Tibial nerve (tissue), 4 donors: ENCODE measurements around the gene DNAI2.
A peak's percentile ranks its signal among the peaks of the same experiment; 100 is the strongest.

Experiments used
- EP300 ChIP-seq, 2 donors: sonication (generic); formaldehyde crosslinking; IDR thresholded peaks; one replicate each; pipeline ENCODE4 v1.6.1; 2017; ENCODE audit warnings: antibody characterized with exemption in 2 of 2, mild to moderate bottlenecking in 1 of 2
- TF ChIP-seq, protein P1 (sequence below), 5 experiments: fragments of 200-600 bp in 3 of 5; fragments of 450-650 bp in 2 of 5; sonication (generic) in 3 of 5; IDR thresholded peaks; one replicate each; pipeline ENCODE4 v1.5.1; 2016 to 2019; ENCODE audit warnings: antibody characterized with exemption in 5 of 5, mild to moderate bottlenecking in 3 of 5, moderate library complexity in 2 of 5

DNA sequence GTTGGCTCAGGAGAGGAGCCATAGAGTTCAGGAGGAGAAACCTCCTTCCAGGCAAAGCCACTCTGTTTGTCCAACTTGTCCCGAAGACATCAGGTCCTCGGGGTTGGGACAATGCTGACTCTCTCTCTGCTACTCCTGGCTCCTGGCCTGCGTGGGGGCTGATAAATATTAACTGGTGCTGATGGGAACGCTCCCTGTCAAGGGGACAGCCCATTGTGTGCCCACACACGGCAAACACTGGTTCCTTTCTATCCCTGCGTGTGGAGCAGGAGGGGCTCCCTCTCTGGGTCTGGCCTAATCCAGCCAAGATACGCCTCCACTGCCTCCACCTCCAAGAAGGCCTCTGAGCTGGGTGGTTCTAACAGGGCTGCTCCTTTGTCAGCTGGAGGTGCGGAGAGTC is 56.4 kb downstream of the DNAI2 start:
- TF ChIP-seq, protein P1, sequence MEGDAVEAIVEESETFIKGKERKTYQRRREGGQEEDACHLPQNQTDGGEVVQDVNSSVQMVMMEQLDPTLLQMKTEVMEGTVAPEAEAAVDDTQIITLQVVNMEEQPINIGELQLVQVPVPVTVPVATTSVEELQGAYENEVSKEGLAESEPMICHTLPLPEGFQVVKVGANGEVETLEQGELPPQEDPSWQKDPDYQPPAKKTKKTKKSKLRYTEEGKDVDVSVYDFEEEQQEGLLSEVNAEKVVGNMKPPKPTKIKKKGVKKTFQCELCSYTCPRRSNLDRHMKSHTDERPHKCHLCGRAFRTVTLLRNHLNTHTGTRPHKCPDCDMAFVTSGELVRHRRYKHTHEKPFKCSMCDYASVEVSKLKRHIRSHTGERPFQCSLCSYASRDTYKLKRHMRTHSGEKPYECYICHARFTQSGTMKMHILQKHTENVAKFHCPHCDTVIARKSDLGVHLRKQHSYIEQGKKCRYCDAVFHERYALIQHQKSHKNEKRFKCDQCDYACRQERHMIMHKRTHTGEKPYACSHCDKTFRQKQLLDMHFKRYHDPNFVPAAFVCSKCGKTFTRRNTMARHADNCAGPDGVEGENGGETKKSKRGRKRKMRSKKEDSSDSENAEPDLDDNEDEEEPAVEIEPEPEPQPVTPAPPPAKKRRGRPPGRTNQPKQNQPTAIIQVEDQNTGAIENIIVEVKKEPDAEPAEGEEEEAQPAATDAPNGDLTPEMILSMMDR (IDR thresholded peaks at IDR 0.05), result no peak
- peak in 1 of 2 donors; percentile 82 for TF ChIP-seq EP300 (IDR thresholded peaks at IDR 0.05)
